ENCODE data around the gene SELENOW.

- TF ChIP-seq SUZ12 (IDR thresholded peaks at IDR 0.05; ENCODE audit: extremely low read depth, insufficient read depth, insufficient read length) = no peak
- no peak for TF ChIP-seq ZNF274 (IDR thresholded peaks at IDR 0.05; ENCODE audit: low read depth, low read length)
- TF ChIP-seq YY1 (IDR thresholded peaks at IDR 0.05; ENCODE audit: insufficient read depth, insufficient read length) = no peak
Observed at GRCh38 chr19:47824396-47824795, 45.9 kb downstream of the SELENOW start.

Data from NT2/D1 (cell line).